Activated CD4-positive, CD25-positive, alpha-beta regulatory T cell treated with anti-CD3 and anti-CD28 coated beads, Interleukin-2, amount 50 U/mL, for 72 hours (primary cell): ENCODE results near the gene RPS17.

Experiments
- DNase-seq: peaks from one replicate; pipeline ENCODE4 v3.0.0; 2021

The RPS17 gene

GRCh38 chr15:82540055-82540983 is at the start of gene RPS17:
Gene RPS17 (minus strand): TSS chr15:82540457. CDS start chr15:82540428, 29 bp downstream.
- DNase-seq = peak; percentile 99

- DNase-seq = no peak
Observed at GRCh38 chr15:82587805-82588204, 47.5 kb upstream of the RPS17 start.

- no peak for DNase-seq
Observed at GRCh38 chr15:82585072-82585471, 44.8 kb upstream of the RPS17 start.

DNA sequence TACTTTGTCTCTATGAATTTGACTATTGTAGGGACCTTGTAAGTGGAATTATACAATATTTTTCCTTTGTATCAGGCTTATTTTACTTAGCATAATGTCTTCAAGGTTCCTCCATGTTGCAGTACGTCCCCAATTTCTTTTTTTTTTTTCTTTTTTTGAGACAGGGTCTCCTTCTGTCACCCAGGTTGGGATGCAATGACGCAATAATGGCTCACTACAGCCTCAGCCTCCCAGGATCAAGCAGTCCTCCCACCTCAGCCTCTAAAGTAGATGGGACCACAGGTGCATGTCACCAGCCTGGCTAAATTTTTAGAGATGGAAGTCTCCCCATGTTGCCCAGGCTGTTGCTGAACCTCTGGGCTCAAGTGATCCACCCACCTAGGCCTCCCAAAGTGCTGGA is 40.5 kb upstream of the RPS17 start:
- no peak for DNase-seq

DNA sequence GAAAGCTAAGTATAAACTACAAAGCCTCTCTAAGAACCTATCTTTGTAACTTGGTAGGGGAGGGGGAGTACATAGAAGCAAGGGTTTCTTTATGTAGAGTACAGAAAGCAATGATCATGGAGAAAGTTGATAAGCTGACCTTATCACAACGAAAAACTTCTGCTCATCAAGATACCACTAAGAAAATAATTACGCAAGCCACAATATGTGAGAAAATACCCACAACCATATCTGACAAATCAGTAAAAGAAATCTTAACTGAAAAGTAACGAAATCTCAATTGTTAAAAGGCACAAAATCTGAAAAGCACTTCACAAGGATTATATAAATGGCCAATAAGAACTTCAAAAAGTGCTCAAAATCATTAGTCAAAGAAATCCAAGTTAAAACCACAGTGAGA is 35.1 kb upstream of the RPS17 start:
- DNase-seq = no peak

GRCh38 chr15:82572986-82573385 is 32.7 kb upstream of the RPS17 start:
- no peak for DNase-seq

DNA sequence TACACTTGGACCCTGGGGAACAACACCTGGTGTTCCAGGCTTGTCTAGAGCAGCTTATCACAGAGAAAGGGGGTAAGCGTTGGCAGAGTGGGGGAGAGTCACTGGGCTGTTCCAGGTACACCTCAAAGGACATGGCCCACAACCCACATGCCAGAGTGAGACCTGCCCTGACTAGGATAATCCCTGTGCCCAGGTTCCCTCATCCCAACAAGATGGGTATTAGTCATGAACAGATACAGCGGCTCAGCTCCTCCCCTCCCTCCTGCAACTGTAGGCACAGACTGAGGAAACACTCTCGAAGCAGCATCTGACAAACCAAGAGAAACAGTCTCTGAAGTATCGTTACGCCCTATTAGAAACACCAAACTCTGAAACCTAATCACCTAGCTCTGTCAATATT is 32.1 kb upstream of the RPS17 start:
- DNase-seq = no peak

DNA sequence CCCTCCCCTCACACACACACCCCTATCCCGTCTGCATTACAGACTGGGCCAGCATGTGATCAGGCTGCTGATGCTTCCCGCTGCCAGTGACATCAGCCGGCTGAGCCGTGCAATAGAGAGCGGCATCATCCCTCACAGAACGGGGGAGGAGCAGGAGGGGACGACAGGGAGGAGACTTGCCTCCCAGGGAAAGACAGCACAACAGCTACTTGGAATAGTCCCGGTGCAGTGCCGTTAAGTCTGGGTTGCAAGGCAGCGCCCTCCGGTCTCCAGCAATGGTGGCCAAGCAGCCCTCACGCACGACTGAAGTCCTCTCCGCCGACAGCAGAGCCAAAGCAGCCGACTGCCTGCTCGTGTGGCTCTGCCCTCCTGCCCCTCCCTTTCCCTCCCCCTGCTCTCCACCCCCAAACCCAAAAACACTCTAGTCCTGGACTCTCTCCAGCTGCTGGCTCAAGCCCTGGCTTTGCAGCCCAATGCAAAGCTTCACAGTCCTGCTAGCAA is 31.5 kb upstream of the RPS17 start:
- DNase-seq = peak; percentile 32

- no peak for DNase-seq
Observed at GRCh38 chr15:82570721-82571508, 30.7 kb upstream of the RPS17 start.

GRCh38 chr15:82569834-82570233 is 29.6 kb upstream of the RPS17 start:
- DNase-seq = no peak

DNA sequence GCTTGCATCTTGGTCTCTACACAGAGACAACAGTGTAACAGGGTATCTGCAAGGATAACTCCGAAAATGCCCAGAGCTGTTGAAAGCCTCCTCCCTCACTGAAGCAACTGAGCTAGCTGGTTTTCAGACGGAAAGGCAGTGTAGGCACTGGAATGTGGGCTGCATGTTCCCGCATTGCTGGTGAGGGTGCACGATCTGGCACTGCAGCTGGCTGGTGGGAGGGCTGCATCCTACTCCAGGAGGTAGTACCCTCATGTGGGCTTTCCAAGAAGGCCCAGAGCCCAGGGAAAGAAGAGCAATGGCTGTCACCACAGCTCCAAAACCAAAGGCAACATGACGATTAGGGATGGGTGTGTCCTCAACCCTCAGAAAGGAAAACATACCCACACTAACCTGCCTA is 28.7 kb upstream of the RPS17 start:
- DNase-seq = no peak

- DNase-seq = no peak
Observed at GRCh38 chr15:82567661-82568060, 27.4 kb upstream of the RPS17 start.

- DNase-seq = no peak
Observed at GRCh38 chr15:82566690-82567089, 26.4 kb upstream of the RPS17 start.

GRCh38 chr15:82558502-82558901 is 18.2 kb upstream of the RPS17 start:
- DNase-seq = no peak

- no peak for DNase-seq
Observed at GRCh38 chr15:82556315-82557035, 16.2 kb upstream of the RPS17 start.

- no peak for DNase-seq
Observed at GRCh38 chr15:82554849-82555248, 14.6 kb upstream of the RPS17 start.

- DNase-seq = no peak
Observed at GRCh38 chr15:82554351-82554750, 14.1 kb upstream of the RPS17 start.

- no peak for DNase-seq
Observed at GRCh38 chr15:82553846-82554245, 13.6 kb upstream of the RPS17 start.

DNA sequence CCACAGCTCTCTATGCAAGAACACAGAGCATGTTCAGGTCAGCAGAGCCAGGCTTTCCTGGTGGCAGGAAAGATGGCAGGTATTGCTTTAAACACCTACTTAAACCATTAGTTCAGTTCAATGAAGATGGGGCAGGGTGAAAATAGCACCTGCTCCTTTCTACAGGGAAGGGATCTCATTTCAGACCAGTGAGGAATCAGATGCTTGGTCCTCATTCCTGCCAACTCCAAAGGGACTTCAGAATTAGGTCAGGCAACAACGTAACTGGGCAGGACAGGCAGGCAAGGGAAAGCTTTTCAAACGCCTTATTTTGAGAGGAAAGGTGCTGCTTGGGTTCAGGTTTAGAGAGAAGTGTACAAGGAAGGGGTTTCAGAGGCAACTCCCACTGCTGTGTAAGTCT is 12.6 kb upstream of the RPS17 start:
- no peak for DNase-seq

- DNase-seq = no peak
Observed at GRCh38 chr15:82551646-82552247, 11.5 kb upstream of the RPS17 start.

DNA sequence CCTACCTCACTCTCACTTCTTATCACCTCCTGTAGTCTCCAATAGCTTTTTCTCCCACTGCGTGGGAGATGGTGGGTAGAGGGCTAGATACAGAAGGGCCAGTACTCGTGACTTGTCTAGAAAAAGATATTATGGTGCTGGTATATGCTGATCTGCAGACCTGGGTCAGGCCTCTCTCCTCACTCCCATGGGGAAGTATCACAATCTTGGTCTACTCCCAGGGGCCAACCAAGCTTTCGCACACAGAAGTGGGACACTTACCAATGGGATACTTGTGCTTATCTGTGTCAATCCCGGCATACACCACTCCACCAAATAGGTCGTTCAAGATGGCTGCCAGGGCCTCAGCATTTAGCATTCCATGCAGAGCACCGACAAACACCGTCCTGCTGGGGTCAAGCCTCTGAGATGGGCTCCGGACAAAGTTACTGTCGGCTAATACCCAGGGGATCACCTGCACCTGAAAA is 9.0 kb upstream of the RPS17 start:
- no peak for DNase-seq

- DNase-seq = no peak
Observed at GRCh38 chr15:82548700-82549099, 8.4 kb upstream of the RPS17 start.

GRCh38 chr15:82545478-82545877 is 5.2 kb upstream of the RPS17 start:
- no peak for DNase-seq
